IMR-90 (cell line): Measurements from ENCODE around the gene RAET1G. TPM values are rescaled to one million over a fixed set of nuclear protein-coding genes. Genes with fewer than 3 reads are reported as not detected.

Experiments used
- ATAC-seq: fragments of 200-7000 bp; cut with Tn5 transposase; 2 replicates; pipeline ENCODE4 v1.9.1; 2020; ENCODE audit warnings: low read depth, mild to moderate bottlenecking, moderate library complexity
- BruUV-seq: library from RNA; stranded (reverse); fragments of 400-500 nt; replicated peaks from 2 replicates; lab custom pipeline; 2021; lab: Mats Ljungman, UMichigan
- CTCF ChIA-PET: fragments of 300-600 bp; formaldehyde crosslinking; extraction: SDS; loops from one replicate; lab custom pipeline; 2021; ENCODE audit warnings: antibody characterized with exemption; lab: Yijun Ruan, JAX
- POLR2A ChIA-PET: fragments of 300-600 bp; sonication (Branson Sonifier 250); formaldehyde crosslinking; loops from one replicate; lab custom pipeline; 2022; ENCODE audit warnings: antibody characterized with exemption; ENCODE audit not compliant: unreplicated experiment; lab: Charles Lee
- DNase-seq: peaks from one replicate; pipeline ENCODE4 v3.0.0; 2013
- H2AFZ ChIP-seq: replicated peaks from 2 replicates; pipeline ENCODE3; 2013; ENCODE audit warnings: low read length, mild to moderate bottlenecking; ENCODE audit not compliant: poor library complexity
- H2AK5ac ChIP-seq: 2 replicates; pipeline ENCODE4 v1.6.1; 2013; ENCODE audit warnings: low read depth, low read length, inconsistent platforms
- H2AK9ac ChIP-seq: replicated peaks from 2 replicates; pipeline ENCODE3; 2013; ENCODE audit warnings: mild to moderate bottlenecking, low read depth, low read length, moderate library complexity; ENCODE audit not compliant: poor library complexity
- H2BK120ac ChIP-seq: 2 replicates; pipeline ENCODE4 v1.6.1; 2013; ENCODE audit warnings: low read depth, low read length, inconsistent platforms
- H2BK15ac ChIP-seq: 3 replicates; pipeline ENCODE4 v1.6.1; 2013; ENCODE audit warnings: low read depth, low read length, inconsistent platforms
- H2BK20ac ChIP-seq: 2 replicates; pipeline ENCODE4 v1.6.1; 2013; ENCODE audit warnings: low read depth, mild to moderate bottlenecking, inconsistent platforms, low read length, moderate library complexity
- H2BK5ac ChIP-seq: 2 replicates; pipeline ENCODE4 v1.6.1; 2013; ENCODE audit warnings: mild to moderate bottlenecking, low read depth, low read length, inconsistent platforms; ENCODE audit not compliant: poor library complexity, severe bottlenecking
- H3K14ac ChIP-seq: replicated peaks from 2 replicates; pipeline ENCODE4 v1.6.1; 2013; ENCODE audit warnings: low read depth, low read length, inconsistent platforms
- H3K18ac ChIP-seq: 2 replicates; pipeline ENCODE4 v1.6.1; 2013; ENCODE audit warnings: low read depth, low read length, control low read depth
- H3K23ac ChIP-seq: 2 replicates; pipeline ENCODE4 v1.6.1; 2013; ENCODE audit warnings: low read depth, low read length, inconsistent platforms
- H3K27ac ChIP-seq: 2 replicates; pipeline ENCODE4 v1.5.1; 2013; ENCODE audit warnings: mild to moderate bottlenecking, control low read depth, low read length; ENCODE audit not compliant: insufficient read depth
- H3K27me3 ChIP-seq: 2 replicates; pipeline ENCODE4 v1.6.1; 2013; ENCODE audit warnings: low read length; ENCODE audit not compliant: control insufficient read depth, insufficient read depth
- H3K36me3 ChIP-seq: 2 replicates; pipeline ENCODE4 v1.6.1; 2013; ENCODE audit warnings: low read length, mixed read lengths; ENCODE audit not compliant: control insufficient read depth, insufficient read depth
- H3K4ac ChIP-seq: 2 replicates; pipeline ENCODE4 v1.6.1; 2013; ENCODE audit warnings: low read depth, low read length, inconsistent platforms
- H3K4me1 ChIP-seq: 2 replicates; pipeline ENCODE4 v1.6.1; 2013; ENCODE audit warnings: low read length, mixed read lengths; ENCODE audit not compliant: control insufficient read depth, insufficient read depth
- H3K4me2 ChIP-seq: 2 replicates; pipeline ENCODE4 v1.6.1; 2013; ENCODE audit warnings: low read depth, mild to moderate bottlenecking, control low read depth, low read length, moderate library complexity
- H3K4me3 ChIP-seq: 2 replicates; pipeline ENCODE4 v1.5.1; 2013; ENCODE audit warnings: low read depth, mild to moderate bottlenecking, control low read depth, low read length, moderate library complexity; ENCODE audit not compliant: insufficient read depth
- H3K56ac ChIP-seq: 2 replicates; pipeline ENCODE4 v1.6.1; 2013; ENCODE audit warnings: low read length, inconsistent platforms; ENCODE audit not compliant: insufficient read depth; ENCODE audit errors: extremely low read depth
- H3K79me1 ChIP-seq, 2 experiments: 2 replicates each; pipeline ENCODE4 v1.6.1; 2013; ENCODE audit warnings: low read length in 2 of 2, inconsistent platforms in 1 of 2, low read depth in 1 of 2
- H3K9ac ChIP-seq: 2 replicates; pipeline ENCODE4 v1.6.1; 2013; ENCODE audit warnings: low read depth, low read length, control low read depth
- H3K9me1 ChIP-seq: 2 replicates; pipeline ENCODE4 v1.6.1; 2013; ENCODE audit warnings: low read length, inconsistent platforms; ENCODE audit not compliant: insufficient read depth
- H3K9me3 ChIP-seq: 2 replicates; pipeline ENCODE4 v1.6.1; 2013; ENCODE audit warnings: low read length; ENCODE audit not compliant: control insufficient read depth, insufficient read depth
- H4K20me1 ChIP-seq: 2 replicates; pipeline ENCODE4 v1.6.1; 2013; ENCODE audit warnings: low read length, inconsistent platforms; ENCODE audit not compliant: insufficient read depth
- H4K5ac ChIP-seq: 2 replicates; pipeline ENCODE4 v1.6.1; 2013; ENCODE audit warnings: mild to moderate bottlenecking, low read depth, low read length, control low read depth
- H4K8ac ChIP-seq, 2 experiments: 2 replicates each; pipeline ENCODE4 v1.6.1; 2013; ENCODE audit warnings: low read depth in 2 of 2, low read length in 2 of 2, control low read depth in 1 of 2, inconsistent platforms in 1 of 2
- H4K91ac ChIP-seq: 2 replicates; pipeline ENCODE4 v1.6.1; 2013; ENCODE audit warnings: low read depth, low read length, inconsistent platforms; ENCODE audit not compliant: insufficient read depth
- CEBPB ChIP-seq: IDR thresholded peaks from 2 replicates; pipeline ENCODE4 v1.6.1; 2012; ENCODE audit warnings: low read depth, low read length, improper control_type of control experiment
- CTCF ChIP-seq: conservative IDR thresholded peaks from 2 replicates; pipeline ENCODE4 v1.5.1; 2012; ENCODE audit warnings: mild to moderate bottlenecking, low read depth, low read length, improper control_type of control experiment
- ELK1 ChIP-seq: fragments of 150-350 bp; IDR thresholded peaks from 2 replicates; pipeline ENCODE4 v1.6.1; 2016; ENCODE audit warnings: low read depth, mild to moderate bottlenecking, low read length, moderate library complexity, borderline replicate concordance
- RFX5 ChIP-seq: IDR thresholded peaks from 2 replicates; pipeline ENCODE4 v1.8.0; 2012; ENCODE audit warnings: low read depth, mild to moderate bottlenecking, low read length, moderate library complexity
- WGBS, 2 experiments: methylation state at CpG; one replicate each; pipeline versions ENCODE4 v1.1.5 to v1.1.7; 2013; ENCODE audit warnings: missing lambda C conversion rate in 2 of 2; ENCODE audit not compliant: insufficient read length in 1 of 2; ENCODE audit errors: extremely low coverage in 2 of 2; 5-methylcytosine and 5-hydroxymethylcytosine counted together
- dilution Hi-C: fragments of 300-500 bp; cut with HindIII; formaldehyde crosslinking; loops from one replicate; pipeline ENCODE4 v1.14.3; 2018; ENCODE audit warnings: low sequenced_read_pairs; ENCODE audit not compliant: unreplicated experiment
- in situ Hi-C: fragments of 300-500 bp; cut with MboI; formaldehyde crosslinking; loops from 3 replicates; pipeline ENCODE4 v1.14.3; 2019; ENCODE audit warnings: low sequenced_read_pairs, inconsistent platforms, mixed read lengths
- intact Hi-C: fragments of 100-400 bp; cut with micrococcal nuclease; formaldehyde crosslinking; loops from 2 replicates; pipeline ENCODE4 v1.10.0; 2022
- polyA plus RNA-seq, 3 experiments: library from polyadenylated mRNA; depleted of rRNA; stranded (reverse); fragments of >200 nt; gene quantifications; 2 replicates each; pipeline ENCODE4 v1.2.3, GENCODE V29; 2012; ENCODE audit warnings: low replicate concordance in 1 of 3
- total RNA-seq: library from RNA; depleted of rRNA; stranded (reverse); fragments of >200 nt; gene quantifications from 2 replicates; pipeline ENCODE4 v1.2.3, GENCODE V29; 2012

Gene RAET1G
- total and polyA plus RNA-seq, 2 of the 4 experiments (the other 2 are of a cell fraction): 1.3 to 4.2 TPM

- Histone ChIP-seq H2AFZ (peak overlapping the region; percentile 83), H3K27ac (peak overlapping the region; percentile 54; the same call in 1 of the 2 replicates), H3K4me2 (0 out of 2 replicates have a peak overlapping the region, but pooled peaks have one; percentile 4), H3K27me3 (no peaks in the 10 kb centered on the region), H3K9me3 (no peaks in the 10 kb centered on the region), H4K8ac (peak overlapping the region; percentile 14 to 87; a peak in 2 of 4 replicates), H3K18ac (peak overlapping the region; percentile 30), H3K9me1 (peaks cover 23% of the 10 kb centered on the region), H3K4me3 (no peak overlapping the region), H3K23ac (no peak overlapping the region), H3K56ac (no peak overlapping the region), H2BK5ac (peak overlapping the region; percentile 76), H3K36me3 (no peaks in the 10 kb centered on the region), H3K4me1 (peaks cover 26% of the 10 kb centered on the region), H3K4ac (peak overlapping the region; percentile 82), H2BK120ac (peak overlapping the region; percentile 79; the same call in 1 of the 2 replicates), H4K20me1 (no peaks in the 10 kb centered on the region), H2BK20ac (peak overlapping the region; percentile 60; the same call in 1 of the 2 replicates), H3K14ac (peak overlapping the region; percentile 34; the same call in 1 of the 2 replicates), H2AK9ac (no peak overlapping the region), H2BK15ac (peak overlapping the region; percentile 71; the same call in 2 of the 3 replicates), H3K9ac (no peak overlapping the region), H2AK5ac (peak overlapping the region; percentile 30; the same call in 1 of the 2 replicates), H4K91ac (peak overlapping the region; percentile 68; the same call in 1 of the 2 replicates), H3K79me1 (peaks cover 0 to 11% of the 10 kb centered on the region in 2 experiments; a peak in 1 of 4 replicates), H4K5ac (peak overlapping the region; percentile 47)
- in situ Hi-C loops (no loop called here), intact Hi-C loops (no loop called here), dilution Hi-C loops (no loop called here)
- 39% methylated on average over 4 of the region's 7 CpGs; no CpG with 5 or more reads in 1 of the 2 experiments for WGBS, 2 experiments
- POLR2A ChIA-PET: no interaction called here
- TF ChIP-seq RFX5 (no peak), CEBPB (peak; percentile 18; the same call in 1 of the 2 replicates), CTCF (no peak), ELK1 (no peak)
- CTCF ChIA-PET: interaction anchor here (0.6 kb wide), 1 partner anchor 866 kb away, joined by 7 read pairs; no protein-coding TSS in a partner anchor
- ATAC-seq (peak; percentile 86), DNase-seq (peak; percentile 87)
- BruUV-seq: no TSS peak
These were observed 27.8 kb downstream of the RAET1G start for GRCh38 chr6:149895048-149895590.
